ENCODE data around the gene MTF1. TPM values are rescaled to one million over a fixed set of nuclear protein-coding genes. Genes with fewer than 3 reads are reported as not detected.

The MTF1 gene
- total RNA-seq, 6 donors from 2014 or later = 5.2 to 27.4 (median 8.7) TPM

- H3K36me3 ChIP-seq = peaks cover 10 to 45% (median 33%) of the 10 kb centered on the region in 4 donors
- H3K4me3 ChIP-seq = no peak overlapping the region
- H3K27ac ChIP-seq = no peak overlapping the region
- ATAC-seq (ENCODE audit: low FRiP score in 2 of 2) (no peak), DNase-seq (no peak)
- 86 to 93% methylated on average over 3 of the region's 3 CpGs for WGBS, 2 donors
- no peaks in the 10 kb centered on the region for H3K27me3 ChIP-seq
- H3K4me1 ChIP-seq = peaks cover 13 to 20% (median 15%) of the 10 kb centered on the region in 4 donors
- no peak for TF ChIP-seq CTCF (IDR thresholded peaks at IDR 0.05)
- no peak for TF ChIP-seq POLR2A (IDR thresholded peaks at IDR 0.05)
- TF ChIP-seq EP300 (IDR thresholded peaks at IDR 0.05) = no peak
- TF ChIP-seq POLR2AphosphoS5 (IDR thresholded peaks at IDR 0.05) = no peak
- H3K9me3 ChIP-seq = no peaks in the 10 kb centered on the region
Observed at GRCh38 chr1:37841652-37842051, 17.7 kb downstream of the MTF1 start.

GRCh38 chr1:37840711-37841110 is 18.7 kb downstream of the MTF1 start:
- H3K27ac ChIP-seq = no peak overlapping the region
- H3K4me1 ChIP-seq = peaks cover 4 to 11% (median 9%) of the 10 kb centered on the region in 4 donors
- H3K36me3 ChIP-seq = peaks cover 10 to 53% (median 35%) of the 10 kb centered on the region in 4 donors
- no peak overlapping the region for H3K4me3 ChIP-seq
- ATAC-seq (ENCODE audit: low FRiP score in 2 of 2) (no peak), DNase-seq (no peak)
- no peak for TF ChIP-seq CTCF (IDR thresholded peaks at IDR 0.05)
- TF ChIP-seq POLR2A (IDR thresholded peaks at IDR 0.05) = no peak
- TF ChIP-seq EP300 (IDR thresholded peaks at IDR 0.05) = no peak
- WGBS, 2 donors = 77 to 86% methylated on average over 1 of the region's 1 CpG
- no peaks in the 10 kb centered on the region for H3K9me3 ChIP-seq
- no peaks in the 10 kb centered on the region for H3K27me3 ChIP-seq

GRCh38 chr1:37839676-37840075 is 19.7 kb downstream of the MTF1 start:
- ATAC-seq (ENCODE audit: low FRiP score in 2 of 2) (no peak), DNase-seq (no peak)
- peaks cover 18 to 64% (median 44%) of the 10 kb centered on the region in 4 donors for H3K36me3 ChIP-seq
- H3K27ac ChIP-seq = no peak overlapping the region
- H3K9me3 ChIP-seq = no peaks in the 10 kb centered on the region
- no peak for TF ChIP-seq POLR2AphosphoS5 (IDR thresholded peaks at IDR 0.05)
- no peak for TF ChIP-seq POLR2A (IDR thresholded peaks at IDR 0.05)
- TF ChIP-seq EP300 (IDR thresholded peaks at IDR 0.05) = no peak
- no peak for TF ChIP-seq CTCF (IDR thresholded peaks at IDR 0.05)
- H3K4me3 ChIP-seq = no peak overlapping the region
- H3K27me3 ChIP-seq = no peaks in the 10 kb centered on the region
- H3K4me1 ChIP-seq = peaks cover 4 to 10% (median 9%) of the 10 kb centered on the region in 4 donors
- 94 to 96% methylated on average over 9 to 10 of the region's 10 CpGs for WGBS, 2 donors

GRCh38 chr1:37836788-37837187 is 22.6 kb downstream of the MTF1 start:
- Histone ChIP-seq H3K4me3 (no peak overlapping the region), H3K27me3 (no peaks in the 10 kb centered on the region), H3K27ac (no peak overlapping the region), H3K36me3 (peaks cover 32 to 90% (median 65%) of the 10 kb centered on the region in 4 donors), H3K9me3 (no peaks in the 10 kb centered on the region), H3K4me1 (no peaks in the 10 kb centered on the region)
- DNase-seq (no peak), ATAC-seq (ENCODE audit: low FRiP score in 2 of 2) (no peak)
- 64 to 84% methylated on average over 3 of the region's 3 CpGs for WGBS, 2 donors
- TF ChIP-seq POLR2AphosphoS5 (IDR thresholded peaks at IDR 0.05) (no peak), CTCF (IDR thresholded peaks at IDR 0.05) (no peak), EP300 (IDR thresholded peaks at IDR 0.05) (no peak), POLR2A (IDR thresholded peaks at IDR 0.05) (no peak)

- DNase-seq (no peak), ATAC-seq (ENCODE audit: low FRiP score in 2 of 2) (no peak)
- Histone ChIP-seq H3K4me3 (no peak overlapping the region), H3K36me3 (peaks cover 25 to 94% (median 50%) of the 10 kb centered on the region in 4 donors), H3K4me1 (no peaks in the 10 kb centered on the region), H3K9me3 (no peaks in the 10 kb centered on the region), H3K27me3 (no peaks in the 10 kb centered on the region), H3K27ac (no peak overlapping the region)
- TF ChIP-seq POLR2AphosphoS5 (IDR thresholded peaks at IDR 0.05) (no peak), EP300 (IDR thresholded peaks at IDR 0.05) (no peak), CTCF (IDR thresholded peaks at IDR 0.05) (no peak), POLR2A (IDR thresholded peaks at IDR 0.05) (no peak)
- 68 to 76% methylated on average over 2 of the region's 2 CpGs for WGBS, 2 donors
Observed at GRCh38 chr1:37831809-37832208, 27.6 kb downstream of the MTF1 start.
